Activated CD4-positive, CD25-positive, alpha-beta regulatory T cell treated with anti-CD3 and anti-CD28 coated beads, Interleukin-2, amount 50 U/mL, for 16 hours (primary cell): Measurements from ENCODE around the gene SMC1A.
A peak's percentile ranks its signal among the peaks of the same experiment; 100 is the strongest.
"Not testable (repeated sequence)": the region's sequence is repeated elsewhere in the genome, so short reads cannot be mapped to it uniquely, and the experiment has no call there.

Source experiments
- DNase-seq: peaks from one replicate; pipeline ENCODE4 v3.0.0-alpha.2; 2020; ENCODE audit warnings: low read depth, low spot score

Gene SMC1A

DNA sequence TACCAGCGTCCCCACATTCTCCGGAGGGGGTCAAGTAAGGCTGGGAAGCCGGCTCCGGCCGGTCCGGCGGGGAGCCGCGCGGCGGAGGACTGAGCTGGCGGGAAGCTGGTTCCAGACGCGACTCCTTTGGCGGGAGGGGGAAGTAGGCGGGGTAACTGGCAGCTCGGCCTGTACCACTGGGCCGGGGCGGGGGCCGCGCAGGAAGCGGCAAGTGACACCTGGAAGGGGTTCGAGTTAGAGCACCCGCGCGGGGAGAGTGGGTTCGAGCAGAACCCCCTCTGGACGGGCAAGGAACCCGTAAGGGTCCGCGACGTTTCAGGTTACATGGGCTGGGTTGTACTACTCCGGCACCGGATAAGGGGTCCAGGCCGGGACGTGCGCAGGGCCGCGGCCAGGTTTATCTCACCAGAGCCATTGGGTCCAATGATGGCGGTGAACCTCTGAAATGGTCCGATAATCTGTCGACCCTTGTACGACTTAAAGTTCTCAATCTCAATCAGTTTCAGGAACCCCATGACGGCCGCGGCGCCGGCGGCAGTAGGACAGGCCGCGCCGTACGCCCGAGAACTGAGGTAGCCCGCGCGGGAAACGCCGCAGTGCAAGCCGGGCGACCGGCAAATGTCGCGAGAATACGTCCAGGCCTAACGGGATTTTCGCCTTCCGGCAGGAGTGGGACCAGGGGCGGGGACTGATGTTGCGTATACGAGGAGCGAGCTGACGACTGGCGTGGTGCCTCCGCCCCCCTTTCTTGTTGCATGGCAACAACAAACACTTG is at the start of gene SMC1A:
TSS of gene SMC1A (minus strand) at position 569 of the 775 bp plus-strand sequence. CDS start at position 515, 54 bp downstream.
- peak; percentile 84 for DNase-seq

GRCh38 chrX:53471346-53471745 is 48.9 kb upstream of the SMC1A start:
- no peak for DNase-seq

GRCh38 chrX:53468659-53469058 is 46.2 kb upstream of the SMC1A start:
- DNase-seq: not testable (repeated sequence)

DNA sequence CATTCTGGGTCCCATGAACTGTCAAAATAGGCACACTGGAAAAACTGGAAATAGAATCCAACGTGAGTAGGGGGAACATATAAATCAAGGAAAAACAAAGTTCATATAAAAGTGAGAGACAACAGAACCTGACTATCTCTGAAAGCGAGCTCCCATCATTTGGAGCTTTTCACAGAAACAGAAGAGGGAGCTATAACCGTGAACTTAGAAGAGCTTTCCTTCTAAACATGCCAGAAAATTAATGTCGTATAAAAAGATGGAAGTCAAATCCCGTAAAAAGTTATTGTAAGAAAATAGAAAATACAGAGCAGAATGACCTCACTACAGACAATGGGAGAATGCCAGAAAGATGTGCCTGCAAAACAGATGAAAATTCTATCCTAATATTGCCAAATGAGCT is 35.6 kb upstream of the SMC1A start:
- no peak for DNase-seq

DNA sequence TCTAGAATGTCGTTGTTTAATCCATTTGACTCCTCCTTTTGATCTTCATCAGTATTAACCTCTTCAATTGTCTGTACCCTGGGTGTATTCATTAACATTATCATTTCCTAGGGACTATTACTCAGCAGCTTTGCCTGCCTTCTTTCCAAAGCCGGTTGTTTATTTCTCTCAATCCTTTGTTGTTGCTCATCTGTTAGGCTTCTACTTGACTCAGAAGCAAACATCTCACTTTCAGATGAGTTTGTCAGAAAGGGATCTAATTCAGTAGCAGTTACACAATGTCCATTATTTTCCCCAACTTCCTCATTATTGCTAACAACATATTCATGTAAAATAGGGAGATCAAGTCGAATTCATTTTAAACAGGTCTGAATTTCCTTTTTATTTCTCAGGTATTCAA is 33.8 kb upstream of the SMC1A start:
- DNase-seq: no peak

- no peak for DNase-seq
Observed at GRCh38 chrX:53452812-53453211, 30.4 kb upstream of the SMC1A start.

DNA sequence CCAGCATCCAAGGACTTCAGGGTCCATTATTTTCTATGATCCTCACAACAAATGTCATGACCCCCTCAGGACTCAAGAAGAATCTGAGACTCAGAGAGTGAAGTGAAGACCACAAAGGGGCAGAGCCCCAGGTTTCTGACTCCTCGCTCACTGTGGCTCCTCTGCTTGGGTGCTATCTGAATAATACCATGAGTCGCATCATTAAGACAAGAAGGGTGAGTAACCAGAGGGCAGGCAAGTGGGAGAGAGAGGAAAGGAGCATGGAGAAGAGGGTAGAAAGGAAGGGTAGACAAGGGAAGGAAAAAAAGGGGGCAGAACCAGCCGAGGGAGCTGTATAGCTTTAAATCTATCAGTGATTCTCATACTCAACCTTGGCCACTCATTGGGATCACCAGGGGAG is 27.2 kb upstream of the SMC1A start:
- no peak for DNase-seq

GRCh38 chrX:53447441-53447840 is 25.0 kb upstream of the SMC1A start:
- no peak for DNase-seq

GRCh38 chrX:53445977-53446376 is 23.5 kb upstream of the SMC1A start:
- no peak for DNase-seq

GRCh38 chrX:53442322-53442631 is 19.8 kb upstream of the SMC1A start:
- DNase-seq: no peak

- peak; percentile 47 for DNase-seq
Observed at GRCh38 chrX:53441531-53442321, 19.3 kb upstream of the SMC1A start.

DNA sequence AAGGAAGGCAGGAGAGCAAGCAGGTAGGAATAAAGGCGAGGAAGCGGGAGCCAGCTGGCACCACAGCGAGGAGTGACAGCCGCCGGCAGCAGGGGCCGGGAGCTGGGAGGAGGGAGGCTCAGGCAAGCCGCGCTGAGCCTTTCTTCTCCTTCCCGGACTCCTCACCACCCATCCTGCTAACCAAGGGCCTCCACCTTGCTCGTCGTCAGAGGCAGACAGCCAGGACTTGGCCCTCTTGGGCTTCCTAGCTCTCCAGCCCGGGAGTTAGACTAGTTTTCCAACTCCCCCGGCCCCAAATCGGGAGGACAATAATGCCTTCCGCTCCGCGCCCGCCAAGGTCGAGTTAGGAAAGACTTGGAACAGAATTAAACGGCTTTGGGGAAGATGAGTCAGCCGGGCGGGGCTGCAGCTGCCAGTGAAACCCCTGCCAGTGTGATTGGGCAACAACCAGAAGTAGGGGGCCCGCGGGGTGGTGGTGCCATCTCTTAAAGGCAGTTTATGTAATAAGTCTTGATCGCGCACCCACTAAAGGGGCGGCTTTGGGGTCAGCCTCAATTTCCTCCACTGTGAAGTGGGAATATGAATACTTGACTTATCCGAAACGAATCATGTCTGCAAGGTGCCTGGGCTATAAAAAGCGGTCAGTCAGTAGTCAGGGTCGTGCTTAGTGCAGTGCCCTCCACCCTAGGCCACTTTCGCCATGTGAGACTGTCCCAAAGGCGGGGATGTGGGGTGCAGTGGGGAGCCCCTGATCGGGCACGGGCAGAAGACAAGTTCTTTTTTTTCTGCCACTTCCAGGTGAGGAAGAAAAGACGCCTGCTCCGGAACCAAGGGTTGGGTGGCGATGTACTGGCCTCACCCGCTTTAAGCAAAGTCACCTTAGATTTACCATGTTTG is 18.4 kb upstream of the SMC1A start:
- no peak for DNase-seq

- no peak for DNase-seq
Observed at GRCh38 chrX:53440101-53440500, 17.6 kb upstream of the SMC1A start.

DNA sequence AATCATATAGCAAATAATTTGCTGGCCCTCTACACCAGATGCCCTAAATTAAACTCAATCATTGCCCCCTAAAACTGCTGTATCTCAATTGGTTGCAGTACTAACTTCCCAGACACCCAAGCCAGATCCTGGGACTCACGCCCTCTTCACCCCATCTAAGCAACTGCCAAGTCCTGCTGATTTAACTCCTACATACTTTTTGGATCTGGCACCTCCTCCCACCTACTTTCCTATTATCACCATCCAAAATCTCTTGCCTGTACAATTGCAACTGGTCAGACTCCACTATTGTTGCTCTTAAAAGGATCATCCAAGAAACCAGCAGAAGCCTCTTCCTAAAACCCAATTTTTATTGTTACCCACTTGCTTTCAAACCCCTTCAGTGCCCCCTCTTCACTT is 16.4 kb upstream of the SMC1A start:
- DNase-seq: no peak

DNA sequence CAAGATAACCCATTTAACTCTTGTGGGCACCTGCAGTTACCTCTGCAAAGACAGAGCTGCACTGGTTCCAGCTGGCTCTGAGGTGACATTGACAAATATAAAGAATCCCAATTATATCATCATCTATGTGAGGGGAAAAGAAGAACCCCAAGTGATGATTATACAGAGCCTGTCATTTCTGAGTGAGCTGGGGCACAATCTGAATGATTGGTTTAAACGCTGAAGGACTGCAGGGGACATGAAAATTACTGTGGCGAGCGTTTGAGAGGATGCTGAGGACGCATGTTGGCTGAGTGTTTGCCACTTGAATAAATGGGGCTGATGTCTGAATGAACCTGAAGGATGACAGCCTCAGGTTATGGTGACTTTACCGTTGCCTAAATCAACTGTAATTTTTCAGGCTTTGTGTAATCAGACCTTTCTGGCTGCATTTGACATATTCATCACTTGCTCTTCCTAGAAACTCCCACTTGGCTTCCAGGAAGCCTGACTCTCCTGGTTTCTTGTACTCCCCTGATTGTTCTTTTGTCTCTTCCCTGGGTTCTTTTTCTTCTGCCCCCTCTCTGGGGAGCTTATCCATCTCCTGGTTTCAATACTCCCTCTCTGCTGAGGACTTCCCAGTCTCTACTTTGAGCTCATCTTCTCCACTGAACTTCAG is 15.8 kb upstream of the SMC1A start:
- DNase-seq: no peak

DNA sequence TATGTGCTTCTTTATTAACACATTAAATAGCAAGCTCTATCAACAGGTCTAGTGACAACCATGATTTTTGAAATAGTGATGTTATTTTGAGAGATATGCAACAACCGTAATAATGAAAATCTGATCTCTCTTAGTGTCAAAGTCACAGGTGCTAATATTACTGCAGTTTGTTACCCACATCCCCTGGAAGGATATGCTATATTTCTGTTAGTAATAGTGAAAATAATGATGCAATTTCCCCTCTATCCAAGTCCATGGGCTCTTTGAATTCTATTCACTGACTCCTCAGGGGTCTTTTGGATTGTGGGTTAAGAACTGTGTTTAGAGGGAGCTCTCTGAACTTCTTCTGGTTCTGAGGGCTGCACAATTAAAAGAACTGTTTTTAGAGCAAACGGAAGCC is 14.8 kb upstream of the SMC1A start:
- DNase-seq: no peak

DNA sequence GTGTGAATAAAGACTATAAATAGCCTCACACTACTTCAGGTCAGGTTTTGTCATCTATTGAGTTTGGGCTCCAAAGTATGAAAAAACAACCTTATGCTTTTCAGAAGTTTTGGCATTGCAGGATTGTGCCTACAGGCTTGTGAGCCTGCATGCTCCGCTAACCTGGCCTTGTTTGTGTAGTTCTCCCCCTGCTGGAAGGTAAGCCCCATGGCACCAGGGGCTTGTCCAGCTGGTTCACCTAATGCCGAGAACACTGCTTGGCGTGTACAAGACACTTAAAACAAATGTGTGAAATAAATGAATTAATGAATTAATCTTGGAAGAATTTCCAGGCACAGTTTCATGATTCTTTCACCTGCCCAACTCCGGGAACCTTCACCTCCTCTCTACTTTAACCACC is 13.5 kb upstream of the SMC1A start:
- DNase-seq: peak; percentile 33

DNA sequence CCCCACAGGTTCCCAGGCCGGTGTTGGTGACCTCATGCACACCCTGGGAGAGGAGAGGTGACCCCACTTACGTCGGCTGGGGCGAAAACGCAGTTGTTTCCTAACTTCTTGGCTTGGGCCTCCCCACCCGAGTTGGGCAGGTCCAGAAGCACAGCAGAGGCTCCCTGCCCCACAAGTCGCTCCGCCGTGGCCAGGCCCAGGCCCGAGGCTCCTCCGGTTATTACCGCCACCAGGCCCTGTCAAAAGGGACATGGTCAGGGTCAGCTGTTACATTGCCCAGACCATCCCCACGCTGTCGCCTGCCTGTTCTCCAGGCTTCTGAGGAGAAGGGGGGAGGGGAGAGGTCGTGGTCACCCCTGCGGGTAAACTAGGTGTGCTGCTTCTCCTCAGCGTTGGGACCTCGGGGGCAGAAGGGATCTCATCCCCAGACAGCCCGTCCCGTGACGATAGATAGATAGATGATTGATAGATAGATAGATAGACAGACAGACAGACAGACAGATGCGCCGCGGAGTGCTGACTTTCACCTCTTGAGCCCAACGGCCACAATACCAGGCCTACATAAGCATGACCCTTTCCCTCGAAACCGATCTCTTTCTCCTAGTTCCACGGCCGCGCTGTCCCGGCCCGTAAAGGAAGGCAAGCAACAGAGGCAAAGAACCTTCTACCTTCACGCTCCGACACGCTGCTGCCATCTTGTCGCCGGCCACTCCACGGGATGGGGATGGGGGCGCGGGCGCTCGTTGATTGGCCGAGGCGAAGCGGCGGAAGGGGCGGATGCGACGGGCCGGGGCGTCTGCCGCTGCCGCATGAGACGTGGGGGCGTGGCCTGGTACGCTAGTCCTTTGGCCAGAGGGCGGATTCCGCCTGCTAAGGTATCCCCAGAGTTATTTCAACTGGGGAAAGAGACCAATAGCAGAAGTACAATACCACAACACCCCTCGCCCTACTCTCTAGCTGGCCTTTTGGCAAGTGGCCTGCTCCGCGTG is 11.5 kb upstream of the SMC1A start, which contains the start of gene HSD17B10:
TSS of gene HSD17B10 (minus strand) at position 720 of the 989 bp plus-strand sequence. CDS start at position 695, 25 bp downstream.
- peak; percentile 66 for DNase-seq

DNA sequence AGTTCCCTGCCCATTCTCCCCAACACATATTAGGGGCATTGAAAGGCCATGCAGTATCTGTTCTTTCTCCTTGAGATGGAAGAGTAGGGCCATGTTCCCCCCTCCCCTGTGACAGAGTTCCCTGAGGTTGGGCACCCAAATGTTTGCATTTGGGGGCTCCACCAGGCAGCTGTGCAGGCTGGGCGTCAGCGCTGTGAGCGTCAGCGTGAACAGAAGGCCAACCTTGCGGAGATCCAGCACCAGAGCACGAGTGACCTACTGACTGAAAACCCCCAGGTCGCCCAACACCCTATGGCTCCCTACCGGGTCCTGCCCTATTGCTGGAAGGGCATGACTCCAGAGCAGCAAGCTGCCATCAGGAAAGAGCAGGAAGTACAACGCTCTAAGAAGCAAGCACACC is 7.8 kb upstream of the SMC1A start:
- no peak for DNase-seq

DNA sequence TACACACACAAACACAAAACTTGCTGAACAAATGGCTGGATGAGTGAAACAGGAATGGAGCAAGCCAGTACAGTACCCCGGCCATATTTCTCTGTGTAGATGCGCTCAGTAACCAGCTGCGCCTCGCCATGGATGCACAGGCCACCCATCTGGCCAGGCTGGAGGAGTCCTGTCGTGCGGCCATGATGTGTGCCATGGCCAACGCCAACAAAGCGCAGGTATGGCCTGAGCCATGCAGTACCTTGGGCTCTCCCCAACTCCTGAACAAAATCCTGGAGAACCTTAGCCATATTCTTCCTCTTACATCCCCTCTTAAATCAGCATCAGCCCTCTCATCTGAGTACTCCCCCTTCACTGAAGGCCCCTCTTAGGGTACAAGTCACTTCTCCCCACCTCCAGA is 7.3 kb upstream of the SMC1A start:
- DNase-seq: no peak
